Gastroesophageal sphincter (tissue), 3 donors: ENCODE results near the gene YAP1.

ENCODE experiments used
- CTCF ChIP-seq, 4 experiments: fragments of 200-600 bp in 2 of 4; fragments of 450-650 bp in 2 of 4; sonication (generic) in 1 of 4; IDR thresholded peaks; one replicate each; pipeline ENCODE4 v1.5.1; 2017 to 2019; ENCODE audit warnings: antibody characterized with exemption in 4 of 4, mild to moderate bottlenecking in 2 of 4, moderate library complexity in 2 of 4
- EP300 ChIP-seq: sonication (generic); formaldehyde crosslinking; IDR thresholded peaks from one replicate; pipeline ENCODE4 v1.6.1; 2017; ENCODE audit warnings: antibody characterized with exemption, mild to moderate bottlenecking
- POLR2A ChIP-seq, 2 donors: fragments of 450-650 bp; IDR thresholded peaks; one replicate each; pipeline ENCODE4 v1.6.1; 2017; ENCODE audit warnings: antibody characterized with exemption in 2 of 2, mild to moderate bottlenecking in 2 of 2, moderate library complexity in 1 of 2
- POLR2AphosphoS5 ChIP-seq: sonication (generic); formaldehyde crosslinking; IDR thresholded peaks from one replicate; pipeline ENCODE4 v1.6.1; 2017; ENCODE audit warnings: antibody characterized with exemption

GRCh38 chr11:102148059-102148458 is 37.8 kb downstream of the YAP1 start:
- no peak for TF ChIP-seq CTCF (IDR thresholded peaks at IDR 0.05)
- no peak for TF ChIP-seq EP300
- no peak for TF ChIP-seq POLR2A (IDR thresholded peaks at IDR 0.05)
- no peak for TF ChIP-seq POLR2AphosphoS5
